Measurements from ENCODE around the gene POLR2I. TPM values are rescaled to one million over a fixed set of nuclear protein-coding genes. Genes with fewer than 3 reads are reported as not detected.

Gene POLR2I
- polyA plus RNA-seq, 1 of the 3 experiments (the other 2 are of a cell fraction), result 140 TPM

DNA sequence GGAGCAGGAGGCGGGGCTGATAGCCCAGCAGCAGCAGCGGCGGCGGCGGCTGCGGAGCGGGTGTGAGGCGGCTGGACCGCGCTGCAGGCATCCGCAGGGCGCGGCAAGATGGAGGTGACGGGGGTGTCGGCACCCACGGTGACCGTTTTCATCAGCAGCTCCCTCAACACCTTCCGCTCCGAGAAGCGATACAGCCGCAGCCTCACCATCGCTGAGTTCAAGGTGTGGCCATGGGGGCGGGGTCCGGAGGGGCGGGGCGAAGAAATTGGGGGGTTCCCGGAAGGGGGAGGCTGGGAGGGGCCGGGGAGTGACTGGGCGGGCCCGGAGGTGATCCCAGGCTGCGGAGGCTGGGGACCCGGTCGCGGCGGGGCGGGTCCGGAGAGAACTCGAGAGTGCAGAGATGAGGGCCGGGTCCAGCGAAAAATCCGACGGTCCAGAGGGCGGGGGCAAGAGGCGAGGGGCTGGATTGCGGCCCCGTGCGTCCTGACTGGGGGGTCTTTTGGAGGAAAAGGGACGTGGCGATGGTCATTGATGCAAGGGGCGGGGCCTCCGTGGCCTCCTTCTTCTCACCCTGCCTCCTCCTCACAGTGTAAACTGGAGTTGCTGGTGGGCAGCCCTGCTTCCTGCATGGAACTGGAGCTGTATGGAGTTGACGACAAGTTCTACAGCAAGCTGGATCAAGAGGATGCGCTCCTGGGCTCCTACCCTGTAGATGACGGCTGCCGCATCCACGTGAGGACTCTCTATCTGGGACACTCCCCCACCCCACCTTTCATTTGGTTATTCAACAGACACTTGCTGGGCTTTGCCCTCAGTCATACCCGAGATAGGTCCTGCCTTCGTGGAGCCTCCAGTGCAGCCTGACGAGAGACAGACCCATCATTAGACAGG is 1.0 kb upstream of the POLR2I start, which contains the start of gene TBCB:
TSS of gene TBCB (plus strand) at position 16 of the 891 bp plus-strand sequence. CDS start at position 109, 93 bp downstream.
- Histone ChIP-seq H3K4me1 (ENCODE audit: control insufficient read depth in 1 of 2, insufficient read depth in 2 of 2, low read depth in 1 of 2, low read length in 1 of 2) (peaks cover 6 to 22% of the 10 kb centered on the region in 2 experiments; a peak in 1 of 4 replicates), H3K9me2 (no peaks in the 10 kb centered on the region), H3K9me3 (no peaks in the 10 kb centered on the region), H2AFZ (ENCODE audit: low read depth) (peak within 1 kb of the TSS; percentile 83), H3K79me2 (ENCODE audit: insufficient read depth) (peaks cover 46% of the 10 kb centered on the region; the same call in 1 of the 2 replicates), H3K4me3 (ENCODE audit: low read depth in 2 of 2, low read length in 1 of 2) (peak within 1 kb of the TSS; percentile 85 to 87), H3F3A (replicated peaks; ENCODE audit: insufficient read depth) (no peaks in the 10 kb centered on the region), H3K4me2 (peak within 1 kb of the TSS; percentile 98), H3K9ac (peak within 1 kb of the TSS; percentile 69), H4K20me1 (ENCODE audit: insufficient read depth) (no peaks in the 10 kb centered on the region), H3K27ac (ENCODE audit: low read depth in 2 of 2, low read length in 1 of 2) (peak within 1 kb of the TSS; percentile 80 to 96), H3K36me3 (replicated peaks in 1 of 2; ENCODE audit: control insufficient read depth in 1 of 2, insufficient read depth in 2 of 2, low read length in 1 of 2) (peaks cover 24 to 31% of the 10 kb centered on the region in 2 experiments), H3K27me3 (ENCODE audit: insufficient read depth) (no peaks in the 10 kb centered on the region)
- TF ChIP-seq TEAD4 (IDR thresholded peaks at IDR 0.05; ENCODE audit: borderline replicate concordance, insufficient read depth), result no peak
- TF ChIP-seq TCF12 (IDR thresholded peaks at IDR 0.05), result no peak
- peak in 1 of 2 experiments; percentile 7; a peak in 1 of 4 replicates for TF ChIP-seq EP300 (IDR thresholded peaks at IDR 0.05; ENCODE audit: borderline replicate concordance in 1 of 2, low read depth in 1 of 2, low read length in 1 of 2)
- TF ChIP-seq SIN3A (IDR thresholded peaks at IDR 0.05; ENCODE audit: borderline replicate concordance, low read depth, low read length), result peak; percentile 33; the same call in 1 of the 2 replicates
- 0 out of 2 replicates have a peak, but pooled peaks have one; percentile 24 for TF ChIP-seq FOXJ3 (CRISPR knock-in tag; IDR thresholded peaks at IDR 0.05)
- TF ChIP-seq CTCF (IDR thresholded peaks at IDR 0.05), result no peak
- TF ChIP-seq TAF1 (IDR thresholded peaks at IDR 0.05; ENCODE audit: borderline replicate concordance, low read depth, low read length), result peak; percentile 81; the same call in 1 of the 2 replicates
- no peak for TF ChIP-seq FOXM1 (IDR thresholded peaks at IDR 0.05; ENCODE audit: low read depth)
- 0 out of 2 replicates have a peak, but pooled peaks have one; percentile 16 for TF ChIP-seq MXI1 (IDR thresholded peaks at IDR 0.05; ENCODE audit: low read depth, low read length)
- no peak; the same call in 1 of the 2 replicates for TF ChIP-seq PBX3 (IDR thresholded peaks at IDR 0.05)
- TF ChIP-seq MAX (IDR thresholded peaks at IDR 0.05; ENCODE audit: low read depth), result peak; percentile 9; the same call in 1 of the 2 replicates
- TF ChIP-seq POLR2AphosphoS5 (IDR thresholded peaks at IDR 0.05; ENCODE audit: low read depth, low read length), result peak; percentile 46; the same call in 1 of the 2 replicates
- TF ChIP-seq RFX5 (IDR thresholded peaks at IDR 0.05; ENCODE audit: low read length), result no peak
- TF ChIP-seq RAD21 (IDR thresholded peaks at IDR 0.05; ENCODE audit: low read length), result no peak
- ChIA-PET CTCF (interaction anchor here (0.9 to 3.5 kb wide), 4 partner anchors 12 to 234 kb away, joined by 3 to 14 read pairs (median 5); no protein-coding TSS in a partner anchor), POLR2A (interaction anchor here (1.0 to 1.8 kb wide), 7 partner anchors 10 to 219 kb away, joined by 3 to 6 read pairs (median 4); partner anchors contain the start of genes ZNF146 and ZNF565)
- 2% methylated on average over 38 of the region's 59 CpGs for WGBS (ENCODE audit: low lambda C conversion rate)
- DNase-seq, result peak; percentile 90

Data from SK-N-SH (cell line).